22Rv1 (cell line): ENCODE data around the gene SMARCAD1.

Experiments
- H3K27ac ChIP-seq: fragments of 450-650 bp; 2 replicates; pipeline ENCODE4 v1.5.1; 2017
- ZFX ChIP-seq: fragments of 450-650 bp; IDR thresholded peaks from 2 replicates; pipeline ENCODE4 v1.6.1; 2017; ENCODE audit warnings: antibody characterized with exemption, borderline replicate concordance
- TF ChIP-seq, protein P1 (sequence below): fragments of 450-650 bp; IDR thresholded peaks from 2 replicates; pipeline ENCODE4 v1.5.1; 2017; ENCODE audit warnings: mild to moderate bottlenecking

SMARCAD1 gene

DNA sequence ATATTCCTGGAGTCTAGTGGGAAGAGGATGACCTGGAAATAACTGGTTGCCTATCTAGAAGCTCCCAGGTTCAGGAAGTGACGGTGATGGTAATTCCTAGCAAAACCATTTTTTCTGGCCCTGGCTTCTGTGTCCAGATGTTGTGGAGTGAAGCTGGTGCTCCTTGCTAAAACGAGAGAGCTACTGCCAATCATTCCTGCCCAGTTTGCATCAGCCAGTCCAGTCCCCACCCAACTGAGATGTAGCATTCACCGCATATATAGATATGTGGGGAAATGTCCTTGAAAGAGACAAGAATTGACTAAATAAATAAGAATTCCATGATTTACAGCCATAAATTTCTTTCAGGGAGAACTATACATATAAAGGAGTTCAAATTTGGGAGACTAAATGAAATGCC is 128.6 kb downstream of the SMARCAD1 start:
- TF ChIP-seq, protein P1, sequence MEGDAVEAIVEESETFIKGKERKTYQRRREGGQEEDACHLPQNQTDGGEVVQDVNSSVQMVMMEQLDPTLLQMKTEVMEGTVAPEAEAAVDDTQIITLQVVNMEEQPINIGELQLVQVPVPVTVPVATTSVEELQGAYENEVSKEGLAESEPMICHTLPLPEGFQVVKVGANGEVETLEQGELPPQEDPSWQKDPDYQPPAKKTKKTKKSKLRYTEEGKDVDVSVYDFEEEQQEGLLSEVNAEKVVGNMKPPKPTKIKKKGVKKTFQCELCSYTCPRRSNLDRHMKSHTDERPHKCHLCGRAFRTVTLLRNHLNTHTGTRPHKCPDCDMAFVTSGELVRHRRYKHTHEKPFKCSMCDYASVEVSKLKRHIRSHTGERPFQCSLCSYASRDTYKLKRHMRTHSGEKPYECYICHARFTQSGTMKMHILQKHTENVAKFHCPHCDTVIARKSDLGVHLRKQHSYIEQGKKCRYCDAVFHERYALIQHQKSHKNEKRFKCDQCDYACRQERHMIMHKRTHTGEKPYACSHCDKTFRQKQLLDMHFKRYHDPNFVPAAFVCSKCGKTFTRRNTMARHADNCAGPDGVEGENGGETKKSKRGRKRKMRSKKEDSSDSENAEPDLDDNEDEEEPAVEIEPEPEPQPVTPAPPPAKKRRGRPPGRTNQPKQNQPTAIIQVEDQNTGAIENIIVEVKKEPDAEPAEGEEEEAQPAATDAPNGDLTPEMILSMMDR, result no peak
- no peak for TF ChIP-seq ZFX
- H3K27ac ChIP-seq, result peak overlapping the region; percentile 74; the same call in 1 of the 2 replicates

DNA sequence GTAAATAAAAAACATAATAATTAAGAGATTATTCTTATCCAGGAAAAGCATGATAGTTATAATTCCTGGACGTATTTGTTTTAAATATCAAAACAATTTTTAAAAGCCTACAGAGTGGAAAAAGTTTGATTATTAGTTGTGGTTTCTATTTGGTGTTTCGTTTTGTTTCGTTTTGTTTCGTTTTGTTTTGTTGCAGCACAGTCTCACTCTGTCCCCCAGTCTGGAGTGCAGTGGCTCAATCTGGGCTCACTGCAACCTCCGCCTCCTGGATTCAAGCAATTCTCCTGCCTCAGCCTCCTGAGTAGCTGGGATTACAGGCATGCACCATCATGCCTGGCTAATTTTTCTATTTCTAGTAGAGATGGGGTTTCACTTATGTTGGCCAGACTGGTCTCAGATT is 129.1 kb downstream of the SMARCAD1 start:
- peak overlapping the region; percentile 74; the same call in 1 of the 2 replicates for H3K27ac ChIP-seq

DNA sequence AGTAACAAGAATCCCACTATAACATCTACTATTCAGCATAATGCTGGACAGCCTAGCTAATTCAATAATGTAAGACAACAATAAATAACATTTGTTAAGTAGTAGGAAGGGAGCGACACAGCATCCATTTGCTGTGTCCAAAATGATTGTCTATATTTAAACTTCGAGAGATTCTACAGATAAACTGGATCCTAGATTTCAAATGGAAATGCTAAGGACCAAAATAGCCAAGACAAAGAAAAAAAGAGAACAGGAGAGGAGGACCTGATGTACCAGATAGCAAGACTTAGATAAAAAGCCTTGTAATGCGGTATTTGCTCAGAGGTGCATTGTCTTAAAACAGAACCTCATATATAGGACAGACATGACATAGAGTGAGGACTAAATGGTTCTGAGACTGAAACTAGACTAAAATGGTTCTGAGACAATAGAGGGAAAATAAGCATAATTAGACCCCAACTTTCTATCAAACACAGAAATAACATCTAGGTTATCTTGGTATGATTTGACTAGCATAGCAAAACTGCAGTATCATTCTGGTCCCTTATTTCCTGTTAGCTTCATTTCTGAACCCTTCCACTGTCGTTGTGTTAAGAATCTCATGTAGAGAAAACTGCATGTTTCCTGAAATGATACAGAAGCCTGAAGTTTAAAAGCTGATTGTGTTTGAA is 131.2 kb downstream of the SMARCAD1 start:
- peak overlapping the region; percentile 74 for H3K27ac ChIP-seq
- TF ChIP-seq, protein P1, result no peak

DNA sequence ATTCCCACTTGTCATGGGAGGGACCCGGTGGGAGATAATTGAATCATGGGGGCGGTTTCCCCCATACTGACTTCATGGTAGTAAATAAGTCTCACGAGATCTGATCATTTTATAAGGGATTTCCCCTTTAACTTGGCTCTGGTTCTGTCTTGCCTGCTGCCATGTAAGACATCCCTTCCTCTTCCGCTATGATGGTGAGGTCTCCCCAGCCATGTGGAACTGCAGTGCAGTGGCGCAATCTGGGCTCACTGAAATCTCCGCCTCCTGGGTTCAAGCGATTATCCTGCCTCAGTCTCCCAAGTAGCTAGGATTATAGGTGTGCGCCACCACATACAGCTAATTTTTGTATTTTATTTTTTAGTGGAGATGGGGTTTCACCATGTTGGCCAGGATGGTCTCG is 132.1 kb downstream of the SMARCAD1 start:
- peak overlapping the region; percentile 74 for H3K27ac ChIP-seq
- no peak for TF ChIP-seq ZFX
- TF ChIP-seq, protein P1, result no peak
